Effector CD4-positive, alpha-beta T cell (primary cell): ENCODE results near the gene AP2M1.
A peak's percentile ranks its signal among the peaks of the same experiment; 100 is the strongest.

ENCODE experiments used
- DNase-seq: peaks from one replicate; pipeline ENCODE4 v3.0.0-alpha.2; 2020

Gene AP2M1

DNA sequence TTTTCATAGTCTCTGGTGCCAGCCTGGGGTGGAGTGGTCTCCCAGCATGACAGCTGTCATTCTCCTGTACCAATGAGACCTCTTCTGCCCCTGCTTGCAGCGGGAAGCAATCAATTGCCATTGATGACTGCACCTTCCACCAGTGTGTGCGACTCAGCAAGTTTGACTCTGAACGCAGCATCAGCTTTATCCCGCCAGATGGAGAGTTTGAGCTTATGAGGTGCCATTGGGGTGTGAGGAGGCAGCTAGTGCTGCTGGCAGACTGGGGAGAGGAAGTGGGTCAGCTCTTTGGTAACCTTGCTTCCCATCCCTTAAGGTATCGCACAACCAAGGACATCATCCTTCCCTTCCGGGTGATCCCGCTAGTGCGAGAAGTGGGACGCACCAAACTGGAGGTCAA is 6.9 kb downstream of the AP2M1 start:
- DNase-seq: no peak

DNA sequence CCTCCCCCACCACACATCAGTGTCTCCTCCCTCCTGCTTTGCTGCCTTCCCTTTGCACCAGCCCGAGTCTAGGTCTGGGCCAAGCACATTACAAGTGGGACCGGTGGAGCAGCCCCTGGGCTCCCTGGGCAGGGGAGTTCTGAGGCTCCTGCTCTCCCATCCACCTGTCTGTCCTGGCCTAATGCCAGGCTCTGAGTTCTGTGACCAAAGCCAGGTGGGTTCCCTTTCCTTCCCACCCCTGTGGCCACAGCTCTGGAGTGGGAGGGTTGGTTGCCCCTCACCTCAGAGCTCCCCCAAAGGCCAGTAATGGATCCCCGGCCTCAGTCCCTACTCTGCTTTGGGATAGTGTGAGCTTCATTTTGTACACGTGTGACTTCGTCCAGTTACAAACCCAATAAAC is 9.0 kb downstream of the AP2M1 start:
- DNase-seq: no peak

DNA sequence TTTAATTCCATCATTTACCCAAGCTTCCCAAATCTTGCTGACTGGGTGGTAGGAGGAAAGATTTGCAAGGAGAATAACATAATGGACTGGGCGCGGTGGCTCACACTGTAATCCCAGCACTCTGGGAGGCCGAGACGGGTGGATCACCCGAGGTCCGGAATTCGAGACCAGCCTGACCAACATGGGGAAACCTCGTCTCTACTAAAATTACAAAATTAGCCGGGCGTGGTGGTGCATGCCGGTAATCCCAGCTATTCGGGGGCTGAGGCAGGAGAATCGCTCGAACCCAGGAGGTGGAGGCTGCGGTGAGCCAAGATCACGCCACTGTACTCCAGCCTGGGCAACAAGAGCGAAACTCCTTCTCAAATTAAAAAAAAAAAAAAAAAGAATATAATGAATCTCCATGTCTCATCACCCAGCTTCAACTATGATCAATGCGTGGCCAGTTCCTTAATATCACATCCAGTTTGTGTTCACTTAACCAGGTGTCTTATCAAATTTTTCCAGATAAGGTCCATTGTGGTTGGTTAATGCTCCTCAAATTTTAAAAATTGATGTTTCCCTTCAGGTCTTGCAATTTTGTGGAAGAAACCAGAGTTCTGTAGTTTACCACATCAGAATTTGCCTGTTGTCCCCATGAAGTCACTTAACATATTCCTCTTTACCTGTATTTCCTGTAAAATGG is 10.0 kb downstream of the AP2M1 start:
- no peak for DNase-seq

DNA sequence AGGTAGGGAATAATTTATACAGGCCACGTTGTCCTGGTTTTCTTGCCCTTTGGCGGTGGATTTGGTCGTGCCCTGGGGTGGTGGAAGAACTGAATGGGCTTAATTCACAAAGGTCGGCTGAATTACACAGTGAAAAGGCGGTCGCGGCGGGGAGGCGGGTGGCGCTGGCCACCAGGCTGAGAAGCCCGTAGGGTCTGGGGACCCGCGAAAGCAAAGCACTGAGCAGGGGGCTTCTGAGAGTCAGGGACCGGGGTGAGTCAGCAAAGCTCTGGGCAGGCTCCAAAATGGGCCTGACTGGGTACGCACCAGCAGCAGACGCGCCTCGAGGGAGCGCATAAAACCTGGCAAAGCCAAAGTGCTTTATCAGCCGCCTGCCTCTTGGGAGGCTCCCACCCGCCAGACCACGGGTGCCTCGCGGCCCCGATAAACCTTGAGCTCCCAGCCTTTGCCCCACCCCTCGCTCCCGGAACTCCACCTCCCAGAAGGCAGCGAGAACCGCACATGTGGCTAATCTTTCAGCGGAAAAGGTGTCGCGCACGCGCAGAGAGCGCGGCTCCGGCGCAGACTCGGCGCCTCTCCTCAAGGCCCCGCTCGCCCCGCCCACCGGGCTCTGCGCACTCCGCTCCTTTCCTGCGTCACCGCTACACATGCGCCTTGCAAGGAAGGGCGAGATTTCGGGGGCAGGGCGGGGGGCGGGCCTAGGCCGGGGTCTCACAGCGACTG is 11.0 kb downstream of the AP2M1 start:
- peak; percentile 99 for DNase-seq

- DNase-seq: no peak
Observed at GRCh38 chr3:184186184-184186901, 11.7 kb downstream of the AP2M1 start, which contains the start of gene ABCF3. Gene ABCF3 (plus strand): TSS chr3:184186199. CDS start chr3:184186208, 9 bp downstream.

GRCh38 chr3:184186902-184187207 is 12.2 kb downstream of the AP2M1 start:
- no peak for DNase-seq

DNA sequence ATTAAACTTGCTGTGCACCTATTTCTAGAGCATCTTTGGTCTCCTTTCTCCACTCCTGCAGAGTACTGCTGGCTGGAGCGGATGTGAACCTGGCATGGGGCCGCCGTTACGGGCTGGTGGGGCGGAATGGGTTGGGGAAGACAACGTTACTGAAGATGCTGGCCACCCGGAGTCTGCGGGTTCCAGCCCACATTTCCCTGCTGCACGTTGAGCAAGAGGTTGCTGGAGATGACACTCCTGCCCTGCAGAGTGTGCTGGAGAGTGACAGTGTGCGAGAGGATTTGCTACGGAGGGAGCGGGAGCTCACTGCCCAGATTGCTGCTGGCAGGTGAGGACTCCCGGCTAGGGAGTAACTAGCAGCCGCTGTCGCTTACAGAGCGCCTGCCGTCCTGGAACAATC is 13.4 kb downstream of the AP2M1 start:
- no peak for DNase-seq

GRCh38 chr3:184189421-184189820 is 14.8 kb downstream of the AP2M1 start:
- DNase-seq: no peak

- no peak for DNase-seq
Observed at GRCh38 chr3:184192889-184193288, 18.2 kb downstream of the AP2M1 start.

GRCh38 chr3:184193991-184194539 is 19.4 kb downstream of the AP2M1 start:
- DNase-seq: no peak

DNA sequence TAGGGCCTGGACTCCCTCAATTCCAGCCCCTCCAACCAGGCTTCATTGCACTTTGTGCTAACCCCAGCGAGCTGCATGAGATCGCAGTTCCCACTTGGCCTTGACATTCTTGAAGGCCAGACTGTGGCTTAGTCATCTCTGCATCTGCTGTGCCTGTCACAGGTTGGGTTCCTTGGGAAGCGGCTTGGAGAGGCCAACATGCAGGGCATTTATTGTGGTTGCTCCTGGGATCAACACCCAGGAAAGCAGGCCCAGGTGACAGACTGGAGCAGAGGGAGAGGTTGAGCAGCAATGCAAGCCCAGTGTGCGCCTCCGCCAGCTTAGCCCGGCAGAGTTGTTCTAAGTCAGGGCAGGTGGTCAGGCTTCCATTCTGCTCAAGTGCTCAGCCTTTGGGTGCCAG is 21.9 kb downstream of the AP2M1 start:
- DNase-seq: no peak

DNA sequence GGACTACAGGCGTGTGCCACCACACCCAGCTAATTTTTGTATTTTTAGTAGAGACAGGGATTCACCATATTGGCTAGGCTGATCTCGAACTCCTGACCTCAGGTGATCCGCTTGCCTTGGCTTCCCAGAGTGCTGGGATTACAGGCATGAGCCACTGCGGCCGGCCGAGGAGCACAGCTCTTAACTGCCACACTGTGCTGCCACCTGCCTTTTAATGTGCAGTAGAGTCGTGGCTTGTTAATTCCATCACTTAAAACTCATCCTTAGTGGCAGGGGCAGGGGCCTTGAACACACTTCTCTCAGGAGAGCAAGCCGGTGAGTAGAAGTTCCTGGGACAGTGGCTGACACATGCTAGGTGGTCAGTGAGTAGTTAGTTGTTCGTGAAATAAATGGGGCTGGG is 23.9 kb downstream of the AP2M1 start:
- no peak for DNase-seq

- no peak for DNase-seq
Observed at GRCh38 chr3:184200825-184201224, 26.2 kb downstream of the AP2M1 start.

GRCh38 chr3:184203526-184203925 is 28.9 kb downstream of the AP2M1 start:
- DNase-seq: no peak

DNA sequence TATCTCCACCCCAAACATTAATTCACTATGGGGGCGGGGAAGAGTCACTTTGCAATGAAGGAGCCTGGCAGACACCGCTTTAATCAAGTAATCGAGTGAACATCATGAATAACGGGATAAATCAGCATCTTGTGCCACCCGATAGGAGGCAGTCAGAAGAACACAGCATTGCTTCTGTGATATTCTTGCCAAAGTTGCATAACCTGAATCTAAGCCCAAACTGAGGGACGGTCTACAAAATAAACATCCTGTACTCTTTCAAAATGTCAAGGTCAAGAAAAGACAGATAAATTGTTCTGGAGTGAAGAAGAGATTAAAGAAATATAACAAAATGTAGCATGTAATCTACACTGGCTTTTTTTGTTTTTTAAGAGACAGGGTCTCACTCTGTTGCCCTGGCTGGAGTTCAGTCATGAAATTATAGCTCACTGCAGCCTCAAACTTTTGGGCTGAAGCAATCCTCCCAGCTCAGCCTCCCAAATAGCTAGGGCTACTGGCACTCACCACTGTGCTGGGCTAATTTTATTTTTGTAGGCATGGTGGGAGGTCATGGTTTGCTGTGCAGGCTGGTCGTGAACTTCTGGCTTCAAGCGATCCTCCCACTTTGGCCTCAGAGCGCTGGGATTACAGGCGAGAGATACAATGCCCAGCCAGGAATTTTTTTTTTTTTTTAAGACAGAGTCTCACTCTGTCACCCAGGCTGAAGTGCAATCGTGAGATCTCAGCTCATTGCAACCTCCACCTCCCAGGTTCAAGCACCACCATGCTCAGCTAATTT is 34.7 kb downstream of the AP2M1 start:
- DNase-seq: no peak

- no peak for DNase-seq
Observed at GRCh38 chr3:184211297-184211696, 36.6 kb downstream of the AP2M1 start.

DNA sequence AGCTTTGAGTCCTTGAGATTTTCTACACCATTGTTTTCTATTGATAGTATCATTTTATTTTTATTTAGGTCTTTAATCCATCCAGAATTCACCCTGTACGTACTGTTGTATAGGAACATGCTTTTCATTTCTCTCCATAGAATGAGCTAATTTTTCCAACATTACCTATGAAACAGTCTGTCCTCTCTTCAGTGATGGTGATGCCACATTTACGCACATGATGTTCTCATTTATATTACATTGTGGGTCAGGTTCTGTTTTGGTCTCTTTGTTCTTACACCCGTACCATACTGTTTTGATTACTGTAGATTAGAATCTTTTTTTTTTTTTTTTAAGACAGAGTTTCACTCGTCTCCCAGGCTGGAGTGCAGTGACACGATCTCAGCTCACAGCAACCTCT is 37.1 kb downstream of the AP2M1 start:
- DNase-seq: no peak

DNA sequence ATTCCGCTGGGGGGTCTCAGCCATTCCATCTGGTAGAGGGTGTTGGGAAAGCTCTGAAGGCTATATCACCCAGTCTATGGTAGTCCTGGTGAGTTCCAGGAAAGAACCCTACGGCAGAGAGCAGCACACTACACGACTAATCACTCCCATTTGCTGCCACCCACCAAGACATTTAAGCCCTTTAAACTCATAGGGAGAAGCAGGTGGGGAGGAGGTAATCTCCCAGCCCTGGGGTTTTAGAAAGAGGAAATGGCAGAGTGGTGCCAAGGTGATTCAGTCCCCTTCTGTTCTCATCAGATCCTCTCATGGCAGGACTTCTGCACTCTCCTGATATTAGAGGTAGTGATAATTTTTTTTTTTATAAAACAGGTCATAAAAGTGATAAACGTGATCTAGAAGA is 44.2 kb downstream of the AP2M1 start:
- no peak for DNase-seq

DNA sequence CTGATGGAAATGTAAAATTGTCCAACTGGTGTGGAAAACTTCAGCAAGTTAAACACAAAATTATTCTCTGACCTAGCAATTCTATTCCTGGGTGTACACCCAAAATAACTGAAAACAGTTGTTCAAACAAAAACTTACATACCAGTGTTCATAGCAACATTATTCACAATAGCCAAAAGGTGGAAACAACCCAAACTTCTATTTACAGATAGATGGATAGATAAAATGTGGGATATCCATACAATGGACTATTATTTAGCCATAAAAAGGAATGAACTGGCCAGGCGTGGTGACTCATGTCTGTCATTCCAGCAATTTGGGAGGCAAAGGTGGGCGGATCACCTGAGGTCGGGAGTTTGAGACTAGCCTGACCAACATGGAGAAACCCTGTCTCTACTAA is 47.9 kb downstream of the AP2M1 start:
- DNase-seq: no peak

DNA sequence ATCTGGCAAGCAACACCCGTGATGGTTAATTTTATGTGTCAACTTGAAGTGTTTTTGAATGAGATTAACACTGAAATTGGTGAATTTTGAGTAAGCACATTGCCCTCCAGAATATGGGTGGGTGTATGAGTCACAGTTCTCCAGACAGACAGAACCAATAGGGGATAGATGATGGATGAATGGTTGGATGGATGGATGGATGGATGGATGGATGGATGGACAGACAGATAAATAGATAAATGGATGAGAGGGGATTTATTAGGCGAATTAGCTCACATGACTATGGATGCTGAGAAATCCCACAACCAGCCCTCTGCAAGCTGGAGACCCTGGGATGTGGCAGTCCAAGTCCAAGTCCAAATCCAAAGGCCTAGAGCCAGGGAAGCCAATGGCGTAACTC is 49.3 kb downstream of the AP2M1 start:
- DNase-seq: no peak

- peak; percentile 41 for DNase-seq
Observed at GRCh38 chr3:184227481-184227935, 52.9 kb downstream of the AP2M1 start.

GRCh38 chr3:184228376-184229137 is 53.9 kb downstream of the AP2M1 start:
- no peak for DNase-seq
